HG02981 (cell line): Measurements from ENCODE around the gene NRBP1.
"Not testable (repeated sequence)": the region's sequence is repeated elsewhere in the genome, so short reads cannot be mapped to it uniquely, and the experiment has no call there.

Experiments
- ATAC-seq: cut with Tn5 transposase; IDR thresholded peaks from one replicate; pipeline ENCODE4 v1.9.1; 2021; ENCODE audit warnings: mild to moderate bottlenecking, moderate library complexity; ENCODE audit not compliant: unreplicated experiment

The NRBP1 gene

DNA sequence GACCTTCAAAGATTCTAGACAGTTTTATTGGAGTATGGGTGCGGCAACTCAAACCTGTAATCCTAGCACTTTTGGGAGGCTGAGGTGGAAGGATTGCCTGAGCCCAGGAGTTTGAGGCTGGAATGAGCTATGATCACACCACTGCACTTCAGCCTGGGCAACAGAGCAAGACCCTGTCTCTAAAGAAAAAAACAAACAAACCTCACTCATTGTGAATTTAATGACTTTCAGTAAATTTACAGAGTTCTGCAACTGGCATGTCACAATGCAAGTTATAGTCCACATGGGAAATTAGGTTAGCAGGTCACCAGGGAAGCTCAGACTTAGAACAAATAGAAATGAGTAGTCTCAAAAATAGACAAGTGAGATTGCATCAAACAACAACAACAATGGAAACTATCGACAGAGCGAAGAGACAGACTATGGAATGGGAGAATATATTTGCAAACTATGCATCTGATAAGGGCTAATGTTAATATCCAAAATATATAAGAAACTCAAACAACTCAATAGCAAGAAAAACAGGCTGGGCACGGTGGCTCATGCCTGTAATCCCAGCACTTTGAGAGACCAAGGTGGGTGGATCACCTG is 6.7 kb upstream of the NRBP1 start:
- ATAC-seq = no peak

GRCh38 chr2:27422958-27423357 is 5.5 kb upstream of the NRBP1 start:
- ATAC-seq = no peak

GRCh38 chr2:27425039-27425438 is 3.4 kb upstream of the NRBP1 start:
- ATAC-seq = not testable (repeated sequence)

GRCh38 chr2:27427863-27428212 is 593 bp upstream of the NRBP1 start:
- ATAC-seq = no peak

GRCh38 chr2:27428978-27429541 is 629 bp downstream of the NRBP1 start:
- ATAC-seq = peak; percentile 67

- no peak for ATAC-seq
These were observed 3.0 kb downstream of the NRBP1 start for GRCh38 chr2:27431395-27431794.

DNA sequence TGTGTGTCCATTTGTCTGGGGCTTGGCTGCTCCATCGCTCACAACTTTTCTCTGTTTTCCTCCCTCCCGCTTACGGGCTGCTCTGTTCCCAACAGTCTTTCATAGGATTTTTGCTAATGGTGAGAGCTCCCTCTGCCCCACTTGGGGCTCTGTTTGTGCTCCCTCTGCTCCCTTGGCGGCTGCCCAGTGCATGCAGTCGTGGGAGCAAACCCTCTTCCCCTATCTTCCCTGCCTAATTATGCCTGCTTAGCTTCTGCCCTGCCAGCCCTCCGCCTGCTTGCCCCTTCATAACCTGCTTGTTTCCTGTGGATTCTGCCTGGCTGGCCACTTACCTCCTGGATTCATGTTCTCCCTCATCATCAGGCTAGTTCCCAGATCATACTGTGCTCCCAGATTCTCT is 7.2 kb downstream of the NRBP1 start:
- no peak for ATAC-seq

DNA sequence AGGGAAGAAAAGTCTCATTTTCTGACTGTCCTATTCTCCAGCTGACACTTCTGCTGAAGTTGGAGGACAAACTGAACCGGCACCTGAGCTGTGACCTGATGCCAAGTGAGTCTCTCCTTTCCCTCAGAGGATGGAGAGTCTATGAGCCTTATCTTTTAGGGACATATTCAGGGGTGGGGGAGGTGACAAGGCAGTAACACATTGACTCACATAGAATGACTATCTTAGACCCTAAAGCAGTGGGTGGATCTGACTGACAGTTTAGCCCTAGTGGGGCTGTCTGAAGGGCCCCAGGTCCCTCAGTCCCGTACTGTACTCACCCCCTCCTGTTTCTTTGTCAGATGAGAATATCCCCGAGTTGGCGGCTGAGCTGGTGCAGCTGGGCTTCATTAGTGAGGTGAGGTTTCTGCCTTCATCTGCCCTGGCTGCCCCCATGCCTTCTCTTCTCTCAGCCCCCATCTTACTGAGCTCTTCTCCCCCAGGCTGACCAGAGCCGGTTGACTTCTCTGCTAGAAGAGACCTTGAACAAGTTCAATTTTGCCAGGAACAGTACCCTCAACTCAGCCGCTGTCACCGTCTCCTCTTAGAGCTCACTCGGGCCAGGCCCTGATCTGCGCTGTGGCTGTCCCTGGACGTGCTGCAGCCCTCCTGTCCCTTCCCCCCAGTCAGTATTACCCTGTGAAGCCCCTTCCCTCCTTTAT is 12.9 kb downstream of the NRBP1 start:
- no peak for ATAC-seq

DNA sequence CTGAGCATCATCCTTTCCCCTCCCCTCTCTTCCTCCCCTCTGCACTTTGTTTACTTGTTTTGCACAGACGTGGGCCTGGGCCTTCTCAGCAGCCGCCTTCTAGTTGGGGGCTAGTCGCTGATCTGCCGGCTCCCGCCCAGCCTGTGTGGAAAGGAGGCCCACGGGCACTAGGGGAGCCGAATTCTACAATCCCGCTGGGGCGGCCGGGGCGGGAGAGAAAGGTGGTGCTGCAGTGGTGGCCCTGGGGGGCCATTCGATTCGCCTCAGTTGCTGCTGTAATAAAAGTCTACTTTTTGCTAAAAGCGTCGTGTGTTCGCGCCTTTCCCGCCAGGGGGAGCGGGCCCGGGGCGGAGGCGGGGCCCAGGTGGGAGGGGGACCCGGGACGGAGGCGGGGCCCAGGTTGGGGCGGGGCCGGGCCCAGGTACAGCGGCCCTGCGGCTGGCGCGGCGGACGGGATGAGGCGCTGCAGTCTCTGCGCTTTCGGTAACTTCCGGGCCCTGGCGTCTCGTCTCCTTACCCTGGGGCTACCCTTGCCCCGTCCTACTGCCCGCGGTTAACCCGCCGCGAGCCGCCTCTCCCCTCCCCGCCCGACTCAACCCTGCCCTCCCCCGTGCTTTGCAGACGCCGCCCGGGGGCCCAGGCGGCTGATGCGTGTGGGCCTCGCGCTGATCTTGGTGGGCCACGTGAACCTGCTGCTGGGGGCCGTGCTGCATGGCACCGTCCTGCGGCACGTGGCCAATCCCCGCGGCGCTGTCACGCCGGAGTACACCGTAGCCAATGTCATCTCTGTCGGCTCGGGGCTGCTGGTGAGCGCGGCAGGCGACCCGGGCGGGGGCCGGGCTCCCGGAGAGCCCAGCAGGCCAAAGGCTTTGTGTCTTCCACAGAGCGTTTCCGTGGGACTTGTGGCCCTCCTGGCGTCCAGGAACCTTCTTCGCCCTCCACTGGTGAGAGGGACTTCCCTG is 13.8 kb downstream of the NRBP1 start, which contains the start of gene KRTCAP3:
TSS of gene KRTCAP3 (plus strand) at position 424 of the 962 bp plus-strand sequence. CDS start at position 456, 32 bp downstream.
- ATAC-seq = no peak

DNA sequence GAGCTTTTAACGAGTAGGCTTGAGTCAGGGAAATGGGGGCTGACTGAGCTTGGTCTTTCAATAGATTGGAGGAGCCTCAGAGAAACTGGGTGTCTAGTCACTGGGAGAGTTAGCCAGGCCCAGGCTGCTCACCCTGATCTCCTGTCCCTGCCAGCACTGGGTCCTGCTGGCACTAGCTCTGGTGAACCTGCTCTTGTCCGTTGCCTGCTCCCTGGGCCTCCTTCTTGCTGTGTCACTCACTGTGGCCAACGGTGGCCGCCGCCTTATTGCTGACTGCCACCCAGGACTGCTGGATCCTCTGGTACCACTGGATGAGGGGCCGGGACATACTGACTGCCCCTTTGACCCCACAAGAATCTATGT is 14.5 kb downstream of the NRBP1 start:
- ATAC-seq = no peak

DNA sequence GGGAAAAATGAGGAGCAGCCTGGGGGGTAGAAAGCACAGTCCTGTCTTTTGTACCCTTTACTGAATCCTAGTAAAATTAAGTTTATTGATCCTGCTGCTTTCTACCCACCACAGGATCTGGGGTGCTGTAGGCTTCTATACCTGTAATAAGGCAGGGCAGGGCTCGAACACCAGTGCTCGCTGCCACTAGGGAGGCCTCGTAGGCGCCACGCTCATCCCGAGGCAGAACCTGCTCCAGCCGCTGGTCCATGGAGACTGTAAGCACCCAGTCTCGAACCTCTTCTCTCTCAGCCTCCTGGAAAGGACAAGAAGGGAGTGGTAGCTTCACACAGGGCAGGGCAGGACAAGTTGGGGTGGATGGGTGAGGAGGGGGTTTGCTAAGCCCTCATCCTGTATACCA is 16.7 kb downstream of the NRBP1 start:
- no peak for ATAC-seq

- ATAC-seq = no peak
These were observed 17.2 kb downstream of the NRBP1 start for GRCh38 chr2:27445615-27446014.

DNA sequence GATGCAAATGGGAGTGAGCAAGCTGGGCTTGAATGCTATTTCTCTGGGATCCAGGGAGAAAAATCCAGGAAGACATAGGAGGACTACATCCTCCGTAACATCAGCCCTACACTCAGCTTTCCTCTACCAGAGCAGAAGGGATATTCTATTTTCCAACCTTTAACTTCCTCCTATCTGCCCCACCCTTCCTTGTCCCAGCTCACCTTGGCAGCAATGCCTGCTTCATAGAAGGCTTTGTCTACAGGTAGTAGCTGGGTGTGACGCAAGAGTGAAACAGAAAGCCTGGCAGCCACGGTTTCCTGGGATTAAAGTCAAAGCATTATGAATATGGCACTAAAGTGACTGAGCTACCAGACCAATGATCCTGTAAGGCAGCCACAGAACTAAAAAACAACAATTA is 17.6 kb downstream of the NRBP1 start:
- no peak for ATAC-seq

GRCh38 chr2:27448381-27448780 is 19.9 kb downstream of the NRBP1 start:
- ATAC-seq = no peak

GRCh38 chr2:27451095-27451494 is 22.7 kb downstream of the NRBP1 start:
- ATAC-seq = no peak

DNA sequence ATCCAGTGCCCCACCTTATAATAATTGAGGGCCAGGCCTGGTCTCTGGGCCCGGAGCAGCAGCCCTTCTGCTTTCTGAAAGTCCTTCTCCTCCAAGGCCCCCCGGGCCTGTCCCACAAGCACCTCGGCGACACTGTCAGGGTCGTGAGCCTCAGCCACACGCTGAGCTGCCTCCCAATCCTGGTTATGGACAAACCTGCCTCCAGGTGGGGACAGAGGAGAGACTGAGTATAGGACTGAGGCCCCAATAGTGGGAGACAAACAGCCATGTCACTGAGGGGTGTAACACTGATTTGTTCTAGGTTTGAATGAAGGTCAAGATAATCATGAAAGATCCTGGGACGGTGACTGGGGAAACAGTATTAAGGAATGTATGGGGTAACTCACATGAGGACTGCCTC is 25.5 kb downstream of the NRBP1 start:
- ATAC-seq = no peak

- ATAC-seq = no peak
These were observed 32.7 kb downstream of the NRBP1 start for GRCh38 chr2:27461118-27461517.

DNA sequence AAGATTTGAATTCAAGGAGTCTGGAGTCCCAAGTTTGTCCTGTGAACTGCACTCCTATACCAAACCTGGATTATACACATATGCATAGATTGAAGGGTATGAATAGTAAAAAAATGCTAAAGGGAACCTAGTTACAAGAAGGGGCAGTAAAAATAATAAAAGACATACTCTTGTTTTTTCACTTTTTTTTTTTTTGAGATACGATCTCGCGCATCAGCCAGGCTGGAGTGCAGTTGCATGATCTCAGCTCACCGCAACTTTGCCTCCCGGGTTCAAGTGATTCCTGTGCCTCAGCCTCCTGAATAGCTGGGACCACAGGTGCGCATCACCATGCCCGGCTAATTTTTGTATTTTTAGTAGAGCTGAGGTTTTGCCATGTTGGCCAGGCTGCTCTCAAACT is 36.0 kb downstream of the NRBP1 start:
- ATAC-seq = no peak

GRCh38 chr2:27471961-27472360 is 43.5 kb downstream of the NRBP1 start:
- no peak for ATAC-seq

- ATAC-seq = no peak
These were observed 57.1 kb downstream of the NRBP1 start for GRCh38 chr2:27485496-27485895.

DNA sequence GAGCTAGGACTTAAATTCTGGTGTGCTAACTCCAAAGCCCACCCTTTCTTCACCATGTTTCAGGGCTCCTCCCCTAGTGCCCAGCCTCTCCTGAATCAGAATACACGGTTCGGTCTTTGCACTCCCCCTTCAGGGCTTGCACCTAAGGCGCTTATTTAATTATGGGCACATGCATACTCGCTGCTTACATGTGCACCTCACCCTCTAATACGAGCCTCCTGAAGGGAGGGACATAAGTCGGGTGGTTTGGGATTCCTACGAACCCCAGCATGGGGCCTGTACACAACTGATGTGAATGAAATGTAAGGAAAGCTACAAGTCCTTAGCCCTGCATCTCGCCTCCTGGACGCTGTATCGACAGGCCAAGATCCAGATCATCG is 60.7 kb downstream of the NRBP1 start:
- ATAC-seq = no peak
